Mesangial cell (primary cell): ENCODE data around the gene KCNMB2. TPM values are rescaled to one million over a fixed set of nuclear protein-coding genes. Genes with fewer than 3 reads are reported as not detected.

Experiments used
- total RNA-seq: library from RNA; depleted of rRNA; stranded (reverse); fragments of >200 nt; gene quantifications from 2 replicates; pipeline ENCODE4 v1.2.3, GENCODE V29; 2015

KCNMB2 gene
- 0.13 TPM in 1 of 2 replicates, not detected in the other for total RNA-seq

GRCh38 chr3:178536211-178537079 lies at the start of gene KCNMB2:
KCNMB2 (plus strand) TSS chr3:178536436.

